Body of pancreas (tissue), 4 donors: ENCODE measurements around the gene DNAJC4. TPM values are rescaled to one million over a fixed set of nuclear protein-coding genes. Genes with fewer than 3 reads are reported as not detected.

ENCODE experiments used
- ATAC-seq: fragments of 150-250 bp; one replicate; pipeline ENCODE4 v1.9.1; 2016
- DNase-seq, 4 donors: peaks; one replicate each; pipeline ENCODE4 v3.0.0-alpha.2; 2019
- H3K27ac ChIP-seq, 4 donors: fragments of 200-600 bp; sonication (generic); 1 replicate in 3 of 4; 2 replicates in 1 of 4; pipeline versions ENCODE4 v1.5.1 to v1.6.1; 2016 to 2019; ENCODE audit warnings: mild to moderate bottlenecking in 1 of 4, mixed read lengths in 1 of 4, moderate library complexity in 1 of 4
- H3K27me3 ChIP-seq, 2 donors: fragments of 200-600 bp; sonication (generic); one replicate each; pipeline ENCODE4 v1.6.0; 2016; ENCODE audit warnings: mild to moderate bottlenecking in 1 of 2
- H3K36me3 ChIP-seq, 2 donors: fragments of 200-600 bp; sonication (generic); replicated peaks in 1 of 2; 2 replicates each; pipeline ENCODE4 v1.5.1; 2016; ENCODE audit warnings: low read depth in 2 of 2; ENCODE audit not compliant: insufficient read depth in 1 of 2
- H3K4me1 ChIP-seq: fragments of 200-600 bp; sonication (generic); one replicate; pipeline ENCODE4 v1.6.0; 2016
- H3K4me3 ChIP-seq, 2 donors: fragments of 200-600 bp; sonication (generic); 1 replicate in 1 of 2; 2 replicates in 1 of 2; pipeline ENCODE4 v1.5.1; 2016 to 2019
- H3K9me3 ChIP-seq, 3 donors: fragments of 200-600 bp; sonication (generic); 1 replicate in 2 of 3; 2 replicates in 1 of 3; pipeline ENCODE4 v1.5.1; 2016
- POLR2A ChIP-seq, 3 donors: fragments of 450-650 bp; IDR thresholded peaks; one replicate each; pipeline ENCODE4 v1.6.1; 2016; ENCODE audit warnings: antibody characterized with exemption in 3 of 3, mild to moderate bottlenecking in 2 of 3
- WGBS, 2 donors: methylation state at CpG; one replicate each; pipeline ENCODE4 v1.1.5; 2017; 5-methylcytosine and 5-hydroxymethylcytosine counted together
- intact Hi-C: fragments of 100-400 bp; cut with DNase I; formaldehyde crosslinking; loops from one replicate; pipeline ENCODE4 v1.15.1; 2023
- total RNA-seq, 2 donors: library from RNA; depleted of rRNA; stranded (reverse); fragments of >200 nt; gene quantifications; one replicate each; pipeline ENCODE4 v1.1.0, GENCODE V29; 2016
- TF ChIP-seq, protein P1 (sequence below), 7 experiments: fragments of 450-650 bp in 4 of 7; fragments of 200-600 bp in 3 of 7; sonication (generic) in 3 of 7; IDR thresholded peaks; one replicate each; pipeline ENCODE4 v1.5.1; 2016 to 2019; ENCODE audit warnings: antibody characterized with exemption in 7 of 7

The DNAJC4 gene
- total RNA-seq, 2 donors from 2014 or later: 23.6 to 56.7 TPM

DNA sequence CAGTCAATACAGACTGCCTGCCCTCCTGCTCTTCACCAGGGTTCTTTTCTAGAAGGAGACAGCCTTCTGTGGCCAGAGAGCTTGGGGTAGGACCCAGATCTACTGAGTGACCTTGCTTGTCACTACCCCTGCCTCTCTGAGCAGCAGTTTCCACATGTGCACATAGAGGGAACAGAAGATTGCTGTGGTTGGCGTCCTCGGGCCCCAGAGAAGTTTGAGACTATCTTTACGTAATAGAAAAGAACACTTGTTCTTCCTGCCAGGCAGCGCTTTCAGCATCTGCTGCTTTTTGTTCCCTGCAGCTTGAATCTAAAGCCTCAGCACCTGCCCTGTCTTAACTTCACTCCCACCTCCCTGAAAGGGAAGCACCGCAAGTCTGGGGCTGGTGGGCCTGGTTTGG is 8.7 kb downstream of the DNAJC4 start:
- Histone ChIP-seq H3K27ac (peak overlapping the region; percentile 84 to 100 (median 98)), H3K4me1 (peaks cover 74% of the 10 kb centered on the region), H3K9me3 (no peaks in the 10 kb centered on the region), H3K36me3 (no peaks in the 10 kb centered on the region), H3K4me3 (no peak overlapping the region), H3K27me3 (no peaks in the 10 kb centered on the region)
- no peak for ATAC-seq
- 59 to 68% methylated on average over 5 of the region's 5 CpGs for WGBS, 2 donors
- TF ChIP-seq POLR2A (IDR thresholded peaks at IDR 0.05): peak in 1 of 3 donors; percentile 24
- TF ChIP-seq, protein P1, sequence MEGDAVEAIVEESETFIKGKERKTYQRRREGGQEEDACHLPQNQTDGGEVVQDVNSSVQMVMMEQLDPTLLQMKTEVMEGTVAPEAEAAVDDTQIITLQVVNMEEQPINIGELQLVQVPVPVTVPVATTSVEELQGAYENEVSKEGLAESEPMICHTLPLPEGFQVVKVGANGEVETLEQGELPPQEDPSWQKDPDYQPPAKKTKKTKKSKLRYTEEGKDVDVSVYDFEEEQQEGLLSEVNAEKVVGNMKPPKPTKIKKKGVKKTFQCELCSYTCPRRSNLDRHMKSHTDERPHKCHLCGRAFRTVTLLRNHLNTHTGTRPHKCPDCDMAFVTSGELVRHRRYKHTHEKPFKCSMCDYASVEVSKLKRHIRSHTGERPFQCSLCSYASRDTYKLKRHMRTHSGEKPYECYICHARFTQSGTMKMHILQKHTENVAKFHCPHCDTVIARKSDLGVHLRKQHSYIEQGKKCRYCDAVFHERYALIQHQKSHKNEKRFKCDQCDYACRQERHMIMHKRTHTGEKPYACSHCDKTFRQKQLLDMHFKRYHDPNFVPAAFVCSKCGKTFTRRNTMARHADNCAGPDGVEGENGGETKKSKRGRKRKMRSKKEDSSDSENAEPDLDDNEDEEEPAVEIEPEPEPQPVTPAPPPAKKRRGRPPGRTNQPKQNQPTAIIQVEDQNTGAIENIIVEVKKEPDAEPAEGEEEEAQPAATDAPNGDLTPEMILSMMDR (IDR thresholded peaks at IDR 0.05): no peak
- DNase-seq: peak in 1 of 4 donors; percentile 44
- intact Hi-C loops: no loop called here

DNA sequence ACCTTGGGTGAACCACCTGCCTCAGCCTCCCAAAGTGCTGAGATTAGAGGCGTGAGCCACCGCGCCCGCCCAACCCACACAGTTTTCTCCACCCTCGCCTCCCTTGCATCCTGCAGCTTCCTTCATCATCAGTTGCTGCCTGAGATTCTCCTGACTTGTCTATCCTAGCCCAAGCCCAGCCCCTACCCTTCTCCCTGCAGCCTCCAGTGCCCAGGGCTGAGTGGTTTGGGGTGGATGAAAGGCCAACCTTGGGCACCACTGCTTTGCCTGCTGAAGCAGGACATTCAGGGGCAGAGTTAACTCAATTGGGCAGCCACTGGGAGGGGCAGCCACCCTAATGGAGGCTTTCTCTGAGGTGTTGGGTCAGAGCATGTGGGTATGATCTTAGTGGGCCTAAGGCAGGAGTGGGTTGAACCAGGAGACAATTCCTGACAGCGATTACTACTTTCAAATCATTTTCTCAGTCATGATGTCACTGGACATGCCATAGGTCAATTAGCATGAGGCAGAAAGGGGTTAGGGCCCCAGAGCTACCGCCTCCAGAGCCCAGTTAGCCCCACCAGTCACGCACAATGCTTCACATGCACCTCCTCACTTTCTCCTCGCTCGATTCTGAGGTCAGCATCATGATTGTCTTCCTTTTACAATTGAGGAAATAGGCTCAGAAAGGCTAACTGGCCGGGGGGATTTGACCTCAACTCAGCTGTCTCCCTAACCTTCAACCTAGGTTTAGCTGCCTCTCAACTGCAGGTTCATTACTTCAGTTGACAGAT is 9.5 kb downstream of the DNAJC4 start:
- Histone ChIP-seq H3K36me3 (no peaks in the 10 kb centered on the region), H3K27ac (peak overlapping the region; percentile 98 to 100 (median 100)), H3K27me3 (no peaks in the 10 kb centered on the region), H3K9me3 (no peaks in the 10 kb centered on the region), H3K4me3 (no peak overlapping the region), H3K4me1 (peaks cover 80% of the 10 kb centered on the region)
- TF ChIP-seq, protein P1 (IDR thresholded peaks at IDR 0.05): no peak
- no peak for TF ChIP-seq POLR2A (IDR thresholded peaks at IDR 0.05)
- peak in 1 of 4 donors; percentile 74 for DNase-seq
- ATAC-seq: no peak
- intact Hi-C loops: no loop called here
- WGBS, 2 donors: 67 to 85% methylated on average over 8 to 11 of the region's 11 CpGs

- peak; percentile 89 to 97 (median 96) for TF ChIP-seq POLR2A (IDR thresholded peaks at IDR 0.05)
- TF ChIP-seq, protein P1 (IDR thresholded peaks at IDR 0.05): peak in 2 of 7 experiments; percentile 17 to 23
- Histone ChIP-seq H3K4me3 (peak within 1 kb of the TSS; percentile 78 to 85), H3K4me1 (peaks cover 78% of the 10 kb centered on the region), H3K27ac (peak within 1 kb of the TSS; percentile 98 to 100 (median 100)), H3K36me3 (no peaks in the 10 kb centered on the region), H3K27me3 (no peaks in the 10 kb centered on the region), H3K9me3 (no peaks in the 10 kb centered on the region)
- peak; percentile 72 for ATAC-seq
- intact Hi-C loops: no loop called here
- DNase-seq: peak; percentile 98
- WGBS, 2 donors: 1 to 5% methylated on average over 14 to 48 of the region's 58 CpGs
Measured at GRCh38 chr11:64240435-64241240, 10.3 kb downstream of the DNAJC4 start, which contains the start of gene FKBP2. FKBP2 (plus strand) TSS chr11:64241095; CDS start chr11:64242388, 1,293 bp downstream.

DNA sequence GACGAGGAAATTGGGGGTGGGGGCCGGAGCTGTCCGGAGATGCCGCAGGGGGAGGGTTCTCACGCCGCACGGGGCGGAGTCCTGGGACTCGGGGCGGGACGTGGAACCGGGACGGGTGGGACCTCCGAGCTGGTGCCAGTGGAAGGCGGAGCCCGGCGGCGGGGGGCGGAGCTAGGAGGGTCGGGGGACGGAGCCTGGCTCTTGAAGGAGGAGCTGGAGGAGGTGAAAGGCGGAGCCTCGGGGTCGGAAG is 10.8 kb downstream of the DNAJC4 start:
- TF ChIP-seq POLR2A (IDR thresholded peaks at IDR 0.05): no peak
- TF ChIP-seq, protein P1 (IDR thresholded peaks at IDR 0.05): no peak
- peak in 2 of 4 donors; percentile 100 for DNase-seq
- peak overlapping the region; percentile 98 to 100 (median 100) for H3K27ac ChIP-seq
- no peaks in the 10 kb centered on the region for H3K36me3 ChIP-seq
- peak; percentile 80 for ATAC-seq
- H3K27me3 ChIP-seq: no peaks in the 10 kb centered on the region
- peak overlapping the region; percentile 6 to 53 for H3K4me3 ChIP-seq
- peaks cover 73% of the 10 kb centered on the region for H3K4me1 ChIP-seq
- 0 to 1% methylated on average over 13 to 21 of the region's 24 CpGs for WGBS, 2 donors
- intact Hi-C loops: no loop called here
- no peaks in the 10 kb centered on the region for H3K9me3 ChIP-seq
